ENCODE measurements around the gene TNS1. TPM values are rescaled to one million over a fixed set of nuclear protein-coding genes. Genes with fewer than 3 reads are reported as not detected.
A peak's percentile ranks its signal among the peaks of the same experiment; 100 is the strongest.

Gene TNS1
- total and polyA plus RNA-seq, 8 donors: 38.5 to 166 (median 102) TPM

DNA sequence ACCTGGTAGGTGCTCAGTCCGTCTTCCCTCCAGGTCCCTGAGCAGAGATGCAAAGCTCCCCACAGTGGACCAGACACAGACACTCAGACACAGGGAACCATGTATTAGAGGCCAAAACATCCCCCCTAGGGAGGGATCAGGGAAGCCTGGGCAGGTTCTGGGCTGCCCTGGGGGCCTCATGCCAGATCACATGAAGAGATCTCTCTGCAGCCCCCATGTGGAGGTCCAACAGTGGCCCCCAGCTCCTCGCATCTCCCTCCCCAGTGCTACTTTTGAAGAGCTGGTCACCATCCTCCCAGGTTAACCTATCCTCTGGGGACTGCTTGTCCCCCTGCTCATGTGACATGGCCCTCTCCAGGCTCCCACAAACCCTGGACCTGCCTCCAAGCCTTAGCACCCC is 10.5 kb upstream of the TNS1 start:
- H3K36me3 ChIP-seq: no peaks in the 10 kb centered on the region
- intact Hi-C loops (cut with DNase I): no loop called here
- DNase-seq (peak in 2 of 6 donors; percentile 6 to 26), FAIRE-seq (no peak), ATAC-seq (no peak)
- TF ChIP-seq, protein P1, sequence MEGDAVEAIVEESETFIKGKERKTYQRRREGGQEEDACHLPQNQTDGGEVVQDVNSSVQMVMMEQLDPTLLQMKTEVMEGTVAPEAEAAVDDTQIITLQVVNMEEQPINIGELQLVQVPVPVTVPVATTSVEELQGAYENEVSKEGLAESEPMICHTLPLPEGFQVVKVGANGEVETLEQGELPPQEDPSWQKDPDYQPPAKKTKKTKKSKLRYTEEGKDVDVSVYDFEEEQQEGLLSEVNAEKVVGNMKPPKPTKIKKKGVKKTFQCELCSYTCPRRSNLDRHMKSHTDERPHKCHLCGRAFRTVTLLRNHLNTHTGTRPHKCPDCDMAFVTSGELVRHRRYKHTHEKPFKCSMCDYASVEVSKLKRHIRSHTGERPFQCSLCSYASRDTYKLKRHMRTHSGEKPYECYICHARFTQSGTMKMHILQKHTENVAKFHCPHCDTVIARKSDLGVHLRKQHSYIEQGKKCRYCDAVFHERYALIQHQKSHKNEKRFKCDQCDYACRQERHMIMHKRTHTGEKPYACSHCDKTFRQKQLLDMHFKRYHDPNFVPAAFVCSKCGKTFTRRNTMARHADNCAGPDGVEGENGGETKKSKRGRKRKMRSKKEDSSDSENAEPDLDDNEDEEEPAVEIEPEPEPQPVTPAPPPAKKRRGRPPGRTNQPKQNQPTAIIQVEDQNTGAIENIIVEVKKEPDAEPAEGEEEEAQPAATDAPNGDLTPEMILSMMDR (IDR thresholded peaks at IDR 0.05): no peak
- 94 to 96% methylated on average over 2 of the region's 2 CpGs for WGBS, 2 donors
- H3K4me1 ChIP-seq: peaks cover 14 to 16% (median 16%) of the 10 kb centered on the region in 3 donors
- H3K27me3 ChIP-seq: no peaks in the 10 kb centered on the region
- no peak overlapping the region for H3K27ac ChIP-seq
- H3K4me3 ChIP-seq: no peak overlapping the region
- H3K9me3 ChIP-seq: no peaks in the 10 kb centered on the region

DNA sequence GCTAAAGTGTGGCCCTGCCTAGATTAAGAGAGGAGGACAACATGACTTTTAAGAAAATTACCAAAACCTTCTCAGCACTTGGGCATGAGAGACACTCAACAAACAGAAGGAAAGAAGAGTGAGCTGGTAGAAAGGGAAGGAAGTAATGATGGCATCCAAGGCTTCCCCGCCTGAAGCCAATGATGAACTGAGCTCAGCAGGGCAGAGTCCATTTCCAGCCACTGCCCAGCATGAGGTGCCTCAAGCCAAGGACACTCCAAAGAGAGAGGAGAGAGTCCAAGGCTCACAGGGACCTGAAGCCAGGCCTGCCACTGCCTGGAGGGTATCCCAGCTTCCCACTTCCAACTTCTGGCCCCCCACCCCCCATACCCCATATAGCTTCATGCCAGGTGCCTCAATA is 9.5 kb upstream of the TNS1 start:
- Histone ChIP-seq H3K4me3 (no peak overlapping the region), H3K4me1 (peaks cover 6 to 8% (median 8%) of the 10 kb centered on the region in 3 donors), H3K27me3 (no peaks in the 10 kb centered on the region), H3K9me3 (no peaks in the 10 kb centered on the region), H3K27ac (no peak overlapping the region), H3K36me3 (no peaks in the 10 kb centered on the region)
- FAIRE-seq (no peak), ATAC-seq (peak in 1 of 4 donors; percentile 40), DNase-seq (peak in 1 of 6 donors; percentile 21)
- 52 to 73% methylated on average over 1 of the region's 1 CpG for WGBS, 2 donors
- intact Hi-C loops (cut with DNase I): no loop called here
- TF ChIP-seq, protein P1 (IDR thresholded peaks at IDR 0.05): no peak

GRCh38 chr2:218011653-218012040 is 8.9 kb upstream of the TNS1 start:
- DNase-seq (peak in 1 of 6 donors; percentile 9), ATAC-seq (no peak), FAIRE-seq (no peak)
- Histone ChIP-seq H3K27ac (no peak overlapping the region), H3K4me3 (no peak overlapping the region), H3K27me3 (no peaks in the 10 kb centered on the region), H3K4me1 (peaks cover 0 to 2% (median 1%) of the 10 kb centered on the region in 3 donors), H3K9me3 (no peaks in the 10 kb centered on the region), H3K36me3 (no peaks in the 10 kb centered on the region)
- intact Hi-C loops (cut with DNase I): no loop called here
- 74 to 84% methylated on average over 8 of the region's 8 CpGs for WGBS, 2 donors
- TF ChIP-seq, protein P1 (IDR thresholded peaks at IDR 0.05): no peak

DNA sequence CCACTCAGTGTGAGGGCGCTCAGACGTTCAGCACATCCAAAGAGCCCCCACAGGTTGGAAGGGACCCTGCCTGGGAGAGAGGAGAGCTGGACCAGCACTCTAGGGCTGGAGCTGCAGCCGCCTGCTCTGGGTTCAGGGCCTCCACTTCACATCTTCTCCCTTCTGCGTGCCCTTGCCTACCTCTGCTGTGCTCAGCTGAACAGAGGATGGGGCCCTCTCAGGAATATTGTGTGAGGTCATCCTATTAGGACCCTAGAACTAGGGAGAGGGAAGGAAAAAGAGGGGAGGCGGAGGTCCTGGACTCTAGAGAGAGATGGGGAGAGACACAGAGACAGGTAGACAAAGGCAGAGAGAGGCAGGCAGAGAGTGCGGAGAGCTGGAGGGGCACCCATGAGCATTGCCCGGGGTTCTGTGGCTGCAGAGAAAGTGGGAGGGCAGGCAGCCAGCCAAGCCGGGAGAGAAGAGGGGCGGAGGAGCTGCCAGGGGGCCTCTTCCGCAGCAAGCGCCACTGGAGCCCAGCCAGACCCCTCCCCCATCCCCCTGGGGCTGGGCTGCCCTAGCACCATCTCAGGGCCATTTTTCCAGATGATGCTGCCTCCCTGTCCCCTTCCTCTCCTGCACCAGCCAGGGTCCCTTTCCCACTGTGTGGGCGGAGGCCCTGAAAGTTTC is 8.3 kb upstream of the TNS1 start:
- intact Hi-C loops (cut with DNase I): no loop called here
- no peaks in the 10 kb centered on the region for H3K4me1 ChIP-seq
- ATAC-seq: no peak
- H3K9me3 ChIP-seq: no peaks in the 10 kb centered on the region
- TF ChIP-seq, protein P1 (IDR thresholded peaks at IDR 0.05): no peak
- FAIRE-seq: no peak
- H3K36me3 ChIP-seq: no peaks in the 10 kb centered on the region
- H3K27ac ChIP-seq: no peak overlapping the region
- peak in 2 of 6 donors; percentile 55 to 69 for DNase-seq
- H3K4me3 ChIP-seq: no peak overlapping the region
- WGBS, 2 donors: 78 to 81% methylated on average over 10 to 12 of the region's 12 CpGs
- H3K27me3 ChIP-seq: no peaks in the 10 kb centered on the region

Data from pancreas (tissue), 10 donors.